WTC11 (cell line): ENCODE data around the gene IP6K3. TPM values are rescaled to one million over a fixed set of nuclear protein-coding genes. Genes with fewer than 3 reads are reported as not detected.

Experiments used
- ATAC-seq: fragments of 200-7000 bp; cut with Tn5 transposase; 2 replicates; pipeline ENCODE4 v1.10.0; 2021; ENCODE audit warnings: mild to moderate bottlenecking, moderate library complexity
- CTCF ChIA-PET: fragments of 300-600 bp; sonication (Branson Sonifier 250); formaldehyde crosslinking; loops from one replicate; lab custom pipeline; 2021; ENCODE audit warnings: antibody characterized with exemption; lab: Charles Lee
- POLR2A ChIA-PET: fragments of 350-600 bp; sonication (Branson Sonifier 250); formaldehyde crosslinking; loops from one replicate; lab custom pipeline; 2021; ENCODE audit warnings: antibody characterized with exemption; lab: Charles Lee
- DNase-seq: peaks from one replicate; pipeline ENCODE4 v3.0.0; 2021; ENCODE audit warnings: low spot score
- H3K27ac Mint-ChIP-seq: 2 replicates; pipeline ENCODE4 v1.8.0; 2021; ENCODE audit warnings: mixed read lengths
- H3K27me3 Mint-ChIP-seq: 2 replicates; pipeline ENCODE4 v1.8.0; 2021; ENCODE audit warnings: low read depth, mild to moderate bottlenecking, moderate library complexity, mixed read lengths
- H3K36me3 Mint-ChIP-seq: 2 replicates; pipeline ENCODE4 v1.8.0; 2021; ENCODE audit warnings: mixed read lengths
- H3K4me1 Mint-ChIP-seq: 2 replicates; pipeline ENCODE4 v1.8.0; 2022; ENCODE audit warnings: mixed read lengths
- H3K4me3 Mint-ChIP-seq: 2 replicates; pipeline ENCODE4 v1.8.0; 2021; ENCODE audit warnings: mild to moderate bottlenecking, moderate library complexity, mixed read lengths
- H3K9me3 Mint-ChIP-seq: 2 replicates; pipeline ENCODE4 v1.8.0; 2021; ENCODE audit warnings: mixed read lengths
- ATF3 ChIP-seq: sonication (generic); formaldehyde crosslinking; conservative IDR thresholded peaks from 2 replicates; pipeline ENCODE4 v1.8.1; 2022; ENCODE audit warnings: mild to moderate bottlenecking, missing genetic modification reagents
- E2F1 ChIP-seq: sonication (generic); formaldehyde crosslinking; IDR thresholded peaks from 2 replicates; pipeline ENCODE4 v1.8.0; 2022; ENCODE audit warnings: mild to moderate bottlenecking, missing genetic modification reagents
- ESRRA ChIP-seq: sonication (generic); formaldehyde crosslinking; IDR thresholded peaks from 2 replicates; pipeline ENCODE4 v1.8.1; 2022; ENCODE audit warnings: mild to moderate bottlenecking, missing genetic modification reagents, borderline replicate concordance
- ETV6 ChIP-seq: sonication (generic); formaldehyde crosslinking; IDR thresholded peaks from 2 replicates; pipeline ENCODE4 v1.8.1; 2022; ENCODE audit warnings: mild to moderate bottlenecking, missing genetic modification reagents
- FOXJ3 ChIP-seq: sonication (generic); formaldehyde crosslinking; IDR thresholded peaks from 2 replicates; pipeline ENCODE4 v1.9.0; 2021; ENCODE audit warnings: missing genetic modification reagents, mild to moderate bottlenecking, borderline replicate concordance
- GABPB1 ChIP-seq: sonication (generic); formaldehyde crosslinking; IDR thresholded peaks from 2 replicates; pipeline ENCODE4 v1.8.1; 2023; ENCODE audit warnings: mild to moderate bottlenecking, missing genetic modification reagents
- NFE2L1 ChIP-seq: sonication (generic); formaldehyde crosslinking; IDR thresholded peaks from 2 replicates; pipeline ENCODE4 v1.8.1; 2023; ENCODE audit warnings: missing genetic modification reagents
- PRRX2 ChIP-seq: fragments of 250-450 bp; sonication (Bioruptor Pico); IDR thresholded peaks from 2 replicates; pipeline ENCODE4 v1.8.0; 2021; ENCODE audit warnings: mild to moderate bottlenecking
- RORB ChIP-seq: fragments of 250-450 bp; sonication (Bioruptor Pico); IDR thresholded peaks from 2 replicates; pipeline ENCODE4 v1.9.0; 2021; ENCODE audit warnings: mild to moderate bottlenecking
- SOX15 ChIP-seq: fragments of 250-450 bp; sonication (Bioruptor Pico); IDR thresholded peaks from 2 replicates; pipeline ENCODE4 v1.9.0; 2021; ENCODE audit warnings: mild to moderate bottlenecking
- TCF7 ChIP-seq: sonication (generic); formaldehyde crosslinking; IDR thresholded peaks from 2 replicates; pipeline ENCODE4 v1.8.0; 2022; ENCODE audit warnings: mild to moderate bottlenecking, low read depth, missing genetic modification reagents, moderate library complexity
- TEAD1 ChIP-seq: sonication (generic); formaldehyde crosslinking; IDR thresholded peaks from 2 replicates; pipeline ENCODE4 v1.8.0; 2022; ENCODE audit warnings: mild to moderate bottlenecking, missing genetic modification reagents
- ZNF281 ChIP-seq: sonication (generic); formaldehyde crosslinking; IDR thresholded peaks from 2 replicates; pipeline ENCODE4 v1.8.0; 2023; ENCODE audit warnings: mild to moderate bottlenecking, missing genetic modification reagents
- ZNF423 ChIP-seq: fragments of 250-450 bp; sonication (Bioruptor Pico); IDR thresholded peaks from 2 replicates; pipeline ENCODE4 v2.1.2; 2022; ENCODE audit warnings: mild to moderate bottlenecking, moderate library complexity
- ZNF512 ChIP-seq: sonication (generic); formaldehyde crosslinking; IDR thresholded peaks from 2 replicates; pipeline ENCODE4 v1.8.1; 2022; ENCODE audit warnings: missing genetic modification reagents, borderline replicate concordance
- ZNF671 ChIP-seq: fragments of 250-450 bp; sonication (Bioruptor Pico); IDR thresholded peaks from 2 replicates; pipeline ENCODE4 v1.8.0; 2021; ENCODE audit warnings: mild to moderate bottlenecking
- ZSCAN18 ChIP-seq: fragments of 250-450 bp; sonication (Bioruptor Pico); IDR thresholded peaks from 2 replicates; pipeline ENCODE4 v2.1.2; 2022; ENCODE audit warnings: mild to moderate bottlenecking, moderate library complexity
- total RNA-seq: library from RNA; stranded (reverse); gene quantifications from 3 replicates; pipeline ENCODE4 v1.2.3, GENCODE V29; 2021

Gene IP6K3
- total RNA-seq, 1 experiment from 2014 or later = 1.1 TPM

- TF ChIP-seq ZNF281 (CRISPR knock-in tag) (0 out of 2 replicates have a peak, but pooled peaks have one; percentile 44), ZNF423 (CRISPR knock-in tag) (0 out of 2 replicates have a peak, but pooled peaks have one; percentile 8)
Observed at GRCh38 chr6:33746036-33746600, 587 bp downstream of the IP6K3 start (continued).

GRCh38 chr6:33745548-33745947 is 1.2 kb downstream of the IP6K3 start:
- Mint-ChIP-seq H3K4me1 (peaks cover 50% of the 10 kb centered on the region), H3K36me3 (no peaks in the 10 kb centered on the region), H3K4me3 (no peak overlapping the region; the same call in 1 of the 2 replicates), H3K27me3 (no peaks in the 10 kb centered on the region; the same call in 1 of the 2 replicates), H3K9me3 (no peaks in the 10 kb centered on the region), H3K27ac (peak overlapping the region; percentile 14; the same call in 1 of the 2 replicates)
- ATAC-seq (no peak), DNase-seq (no peak)
- CTCF ChIA-PET = interaction anchor here (0.7 to 3.7 kb wide), 12 partner anchors 9 to 310 kb away, joined by 3 to 26 read pairs (median 4); partner anchors contain the start of gene UQCC2
- POLR2A ChIA-PET = no interaction called here
- TF ChIP-seq TCF7 (CRISPR knock-in tag) = no peak
- TF ChIP-seq ZSCAN18 (CRISPR knock-in tag) = no peak
- no peak for TF ChIP-seq SOX15 (CRISPR knock-in tag)
- TF ChIP-seq NFE2L1 (CRISPR knock-in tag) = no peak
- no peak for TF ChIP-seq ETV6 (CRISPR knock-in tag)
- no peak for TF ChIP-seq PRRX2 (CRISPR knock-in tag)
- TF ChIP-seq RORB (CRISPR knock-in tag) = no peak
- TF ChIP-seq ZNF512 (CRISPR knock-in tag) = no peak
- no peak for TF ChIP-seq E2F1 (CRISPR knock-in tag)
- TF ChIP-seq FOXJ3 (CRISPR knock-in tag) = no peak
- TF ChIP-seq ZNF671 (CRISPR knock-in tag) = no peak
- no peak for TF ChIP-seq TEAD1 (CRISPR knock-in tag)

GRCh38 chr6:33744895-33745546 is 1.7 kb downstream of the IP6K3 start:
- Mint-ChIP-seq H3K27ac (no peak overlapping the region; the same call in 1 of the 2 replicates), H3K4me3 (no peak overlapping the region), H3K27me3 (no peaks in the 10 kb centered on the region; the same call in 1 of the 2 replicates), H3K4me1 (peaks cover 50% of the 10 kb centered on the region), H3K36me3 (no peaks in the 10 kb centered on the region), H3K9me3 (no peaks in the 10 kb centered on the region)
- ATAC-seq = no peak
- CTCF ChIA-PET = interaction anchor here (0.8 to 3.7 kb wide), 13 partner anchors 13 to 310 kb away, joined by 3 to 26 read pairs (median 4); partner anchors contain the start of gene UQCC2
- no peak for DNase-seq
- POLR2A ChIA-PET = no interaction called here
- TF ChIP-seq GABPB1 (CRISPR knock-in tag) (peak; percentile 28; the same call in 1 of the 2 replicates), ATF3 (CRISPR knock-in tag) (no peak), ESRRA (CRISPR knock-in tag) (no peak)
- TF ChIP-seq, all 79 proteins: peak for 1
